ENCODE data around the gene GPR183. TPM values are rescaled to one million over a fixed set of nuclear protein-coding genes. Genes with fewer than 3 reads are reported as not detected.
A peak's percentile ranks its signal among the peaks of the same experiment; 100 is the strongest.

GPR183 gene
- total and polyA plus RNA-seq, 5 experiments from 2014 or later = 8.4 to 35.5 (median 10.4) TPM

DNA sequence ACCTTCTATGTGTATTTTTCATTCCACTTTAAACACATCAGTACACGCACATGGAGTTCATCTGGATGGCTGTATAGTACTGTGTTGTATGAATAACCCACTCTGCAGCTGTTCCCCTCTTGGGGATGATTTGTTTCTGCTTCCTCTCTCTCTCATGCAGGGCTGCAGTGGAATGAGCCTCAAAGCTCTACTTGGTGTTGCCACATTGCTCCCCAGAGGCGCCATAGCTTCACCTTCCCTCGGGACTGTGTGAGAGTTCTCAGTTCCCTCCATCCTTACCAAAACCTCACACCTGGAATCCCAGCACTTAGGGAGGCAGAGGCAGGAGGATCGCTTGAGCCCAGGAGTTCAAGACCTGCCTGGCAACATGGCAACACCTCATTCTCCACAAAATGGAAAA, 28.4 kb upstream of the GPR183 start:
- Mint-ChIP-seq H3K27ac (peak overlapping the region; percentile 35 to 90 (median 80)), H3K4me1 (peaks cover 32 to 77% (median 66%) of the 10 kb centered on the region in 4 donors), H3K4me3 (peak overlapping the region in 1 of 10 donors; percentile 11), H3K27me3 (no peaks in the 10 kb centered on the region), H3K36me3 (peaks cover under 1 to 73% (median 22%) of the 10 kb centered on the region in 3 donors), H3K9me3 (no peaks in the 10 kb centered on the region)
- no peak for DNase-seq
- ATAC-seq = no peak
- POLR2A ChIA-PET = interaction anchor here (0.7 to 1.6 kb wide), 2 partner anchors 49 to 149 kb away, joined by 5 to 9 read pairs; no protein-coding TSS in a partner anchor

- H3K9me3 Mint-ChIP-seq = no peaks in the 10 kb centered on the region
- no peak overlapping the region for H3K4me3 Mint-ChIP-seq
- no peak for DNase-seq
- H3K36me3 Mint-ChIP-seq = peaks cover 0 to 72% (median 22%) of the 10 kb centered on the region in 3 donors
- H3K27me3 Mint-ChIP-seq = no peaks in the 10 kb centered on the region
- H3K4me1 Mint-ChIP-seq = peaks cover 30 to 72% (median 63%) of the 10 kb centered on the region in 4 donors
- no peak for ATAC-seq
- peak overlapping the region in 9 of 10 donors; percentile 12 to 90 (median 69) for H3K27ac Mint-ChIP-seq
- POLR2A ChIA-PET = interaction anchor here (0.6 to 1.6 kb wide), 3 partner anchors 40 to 205 kb away, joined by 3 to 9 read pairs (median 4); no protein-coding TSS in a partner anchor
Measured at GRCh38 chr13:99335087-99335486, 27.9 kb upstream of the GPR183 start.

DNA sequence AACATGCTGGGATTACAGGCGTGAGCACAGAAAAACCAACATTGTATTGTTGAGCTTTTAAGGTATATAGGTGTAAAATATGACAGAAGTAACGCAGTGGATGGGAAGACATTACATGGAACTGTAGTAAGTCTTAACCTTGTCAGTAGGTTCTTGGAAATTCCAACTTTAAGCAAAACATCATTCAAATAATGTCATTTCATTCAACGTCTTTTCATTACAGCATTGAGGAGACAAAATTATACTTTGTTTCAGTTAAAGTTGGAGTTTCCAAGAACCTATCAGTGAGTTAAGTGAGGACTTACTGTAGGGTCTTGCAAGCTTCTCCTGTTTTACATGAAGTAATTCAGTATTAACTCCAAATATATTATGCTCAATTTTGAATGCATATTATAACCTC, 27.0 kb upstream of the GPR183 start:
- POLR2A ChIA-PET = interaction anchor here (0.7 to 1.6 kb wide), 5 partner anchors 11 to 51 kb away, joined by 3 to 9 read pairs (median 4); no protein-coding TSS in a partner anchor
- Mint-ChIP-seq H3K9me3 (no peaks in the 10 kb centered on the region), H3K36me3 (peaks cover 4 to 79% (median 29%) of the 10 kb centered on the region in 3 donors), H3K27me3 (no peaks in the 10 kb centered on the region), H3K27ac (peak overlapping the region in 5 of 10 donors; percentile 27 to 90 (median 48)), H3K4me1 (peaks cover 32 to 64% (median 60%) of the 10 kb centered on the region in 4 donors), H3K4me3 (no peak overlapping the region)
- no peak for ATAC-seq
- no peak for DNase-seq

DNA sequence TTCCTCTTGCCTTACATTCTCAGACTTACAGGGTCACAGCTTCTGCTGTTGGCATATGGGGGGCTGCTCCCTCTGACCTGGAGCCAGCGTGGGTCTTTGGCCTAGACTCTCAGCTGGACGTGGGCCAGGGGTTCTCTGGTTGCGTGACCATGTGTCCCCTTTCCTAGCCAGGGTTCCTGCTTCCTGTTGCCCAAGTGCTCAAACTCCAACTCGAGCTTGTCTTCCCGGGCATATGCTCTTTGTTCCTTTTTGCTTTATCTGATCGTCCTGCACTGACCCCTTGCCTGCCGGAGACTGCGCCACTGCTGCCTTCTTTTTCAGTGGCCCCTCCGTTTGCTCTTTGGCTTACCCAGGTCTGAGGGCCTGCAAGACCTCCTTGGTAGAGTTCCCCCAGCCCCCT, 25.3 kb upstream of the GPR183 start:
- Mint-ChIP-seq H3K9me3 (no peaks in the 10 kb centered on the region), H3K4me3 (peak overlapping the region in 1 of 10 donors; percentile 43), H3K36me3 (peaks cover 4 to 71% (median 29%) of the 10 kb centered on the region in 3 donors), H3K27ac (peak overlapping the region in 8 of 10 donors; percentile 15 to 76 (median 52)), H3K4me1 (peaks cover 22 to 52% (median 49%) of the 10 kb centered on the region in 4 donors), H3K27me3 (no peaks in the 10 kb centered on the region)
- ATAC-seq (no peak), DNase-seq (no peak)
- POLR2A ChIA-PET = no interaction called here

- Mint-ChIP-seq H3K4me3 (no peak overlapping the region), H3K4me1 (peaks cover 23 to 55% (median 51%) of the 10 kb centered on the region in 4 donors), H3K36me3 (peaks cover 4 to 75% (median 32%) of the 10 kb centered on the region in 3 donors), H3K9me3 (no peaks in the 10 kb centered on the region), H3K27ac (peak overlapping the region in 7 of 10 donors; percentile 28 to 70 (median 52)), H3K27me3 (no peaks in the 10 kb centered on the region)
- no peak for ATAC-seq
- no peak for DNase-seq
- POLR2A ChIA-PET = no interaction called here
Measured at GRCh38 chr13:99331881-99332293, 24.7 kb upstream of the GPR183 start.

- POLR2A ChIA-PET = interaction anchor here (0.7 to 1.6 kb wide), 5 partner anchors 9 to 32 kb away, joined by 3 to 4 read pairs (median 3); no protein-coding TSS in a partner anchor
- peaks cover 4 to 70% (median 34%) of the 10 kb centered on the region in 3 donors for H3K36me3 Mint-ChIP-seq
- peaks cover 18 to 55% (median 49%) of the 10 kb centered on the region in 4 donors for H3K4me1 Mint-ChIP-seq
Measured at GRCh38 chr13:99330942-99331341, 23.7 kb upstream of the GPR183 start.

GRCh38 chr13:99329477-99329876, 22.3 kb upstream of the GPR183 start:
- POLR2A ChIA-PET = interaction anchor here (1.0 to 1.5 kb wide), 4 partner anchors 9 to 51 kb away, joined by 3 to 4 read pairs (median 4); no protein-coding TSS in a partner anchor

More at GRCh38 chr13:99330942-99331341, 23.7 kb upstream of the GPR183 start:
- no peaks in the 10 kb centered on the region for H3K27me3 Mint-ChIP-seq
- H3K4me3 Mint-ChIP-seq = no peak overlapping the region
- H3K9me3 Mint-ChIP-seq = no peaks in the 10 kb centered on the region
- H3K27ac Mint-ChIP-seq = peak overlapping the region in 4 of 10 donors; percentile 7 to 28 (median 19)
- no peak for DNase-seq
- ATAC-seq = no peak

DNA sequence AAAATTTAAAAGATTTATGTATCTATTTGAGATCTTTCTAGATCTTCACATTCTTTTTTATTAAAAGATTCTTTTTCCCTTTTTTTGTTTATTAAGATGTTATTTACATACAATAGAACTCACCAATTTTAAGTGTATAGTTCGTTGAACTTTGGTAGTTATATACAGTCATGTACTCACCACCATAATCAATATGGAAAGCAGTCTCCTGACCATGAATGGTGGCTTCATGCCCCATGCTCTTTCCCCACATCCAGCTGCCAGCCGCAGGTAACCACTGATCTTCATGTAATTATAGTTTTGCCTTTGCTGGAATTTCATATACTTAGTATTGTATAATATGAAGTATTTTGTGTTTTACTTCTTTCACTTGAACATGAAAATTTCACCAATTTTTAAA, 20.6 kb upstream of the GPR183 start:
- Mint-ChIP-seq H3K36me3 (peaks cover 10 to 77% (median 38%) of the 10 kb centered on the region in 3 donors), H3K27ac (peak overlapping the region in 2 of 10 donors; percentile 55 to 91), H3K4me1 (peaks cover 25 to 66% (median 55%) of the 10 kb centered on the region in 4 donors), H3K27me3 (no peaks in the 10 kb centered on the region), H3K9me3 (no peaks in the 10 kb centered on the region), H3K4me3 (no peak overlapping the region)
- POLR2A ChIA-PET = interaction anchor here (1.4 kb wide), 1 partner anchor 14 kb away, joined by 3 read pairs; no protein-coding TSS in a partner anchor
- ATAC-seq = no peak
- no peak for DNase-seq

More at GRCh38 chr13:99329477-99329876, 22.3 kb upstream of the GPR183 start:
- Mint-ChIP-seq H3K9me3 (no peaks in the 10 kb centered on the region), H3K4me3 (no peak overlapping the region), H3K27ac (peak overlapping the region in 5 of 10 donors; percentile 10 to 61 (median 44)), H3K4me1 (peaks cover 18 to 54% (median 46%) of the 10 kb centered on the region in 4 donors), H3K27me3 (no peaks in the 10 kb centered on the region), H3K36me3 (peaks cover 10 to 69% (median 40%) of the 10 kb centered on the region in 3 donors)
- ATAC-seq (no peak), DNase-seq (no peak)

DNA sequence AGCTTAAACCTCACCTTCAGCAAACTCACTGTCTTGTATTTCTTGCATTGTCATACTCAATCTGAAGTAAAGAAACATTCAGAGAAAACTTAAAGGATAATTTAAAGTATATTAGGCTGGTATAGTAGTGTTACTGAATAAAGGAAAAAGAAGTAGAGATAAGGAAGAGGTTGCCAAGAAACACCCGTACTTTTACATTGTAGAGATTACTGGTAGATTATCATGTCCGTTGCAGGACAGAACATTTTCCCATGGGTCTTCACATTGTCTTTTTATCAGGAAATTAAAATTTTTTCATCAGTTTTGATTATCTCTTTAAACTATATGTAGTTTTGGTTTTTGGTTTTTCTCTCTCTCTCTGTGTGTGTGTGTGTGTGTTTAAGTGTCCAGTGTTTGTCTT, 19.9 kb upstream of the GPR183 start:
- H3K4me3 Mint-ChIP-seq = no peak overlapping the region
- no peaks in the 10 kb centered on the region for H3K27me3 Mint-ChIP-seq
- H3K9me3 Mint-ChIP-seq = no peaks in the 10 kb centered on the region
- POLR2A ChIA-PET = interaction anchor here (0.5 to 1.1 kb wide), 2 partner anchors 8 to 48 kb away, joined by 3 to 4 read pairs; no protein-coding TSS in a partner anchor
- DNase-seq (no peak), ATAC-seq (no peak)
- peaks cover 10 to 72% (median 36%) of the 10 kb centered on the region in 3 donors for H3K36me3 Mint-ChIP-seq
- peak overlapping the region in 7 of 10 donors; percentile 2 to 91 (median 46) for H3K27ac Mint-ChIP-seq
- peaks cover 28 to 66% (median 56%) of the 10 kb centered on the region in 4 donors for H3K4me1 Mint-ChIP-seq

DNA sequence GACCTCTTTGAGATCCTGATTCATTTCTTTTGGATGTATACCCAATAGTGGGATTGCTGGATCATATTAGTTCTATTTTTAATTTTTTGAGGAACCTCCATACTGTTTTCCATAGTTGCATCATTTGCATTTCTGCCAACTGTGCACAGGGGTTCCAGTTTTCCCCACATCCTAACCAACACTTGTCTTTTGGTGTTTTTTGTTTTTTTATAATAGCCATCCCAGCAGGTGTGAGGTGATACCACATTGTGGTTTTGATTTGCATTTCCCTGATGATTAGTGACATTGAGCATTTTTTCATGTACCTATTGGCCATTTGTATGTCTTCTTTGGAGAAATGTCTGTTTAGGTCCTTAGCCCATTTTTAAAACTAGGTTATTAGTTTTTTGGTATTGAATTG, 18.8 kb upstream of the GPR183 start:
- Mint-ChIP-seq H3K4me3 (no peak overlapping the region), H3K4me1 (peaks cover 27 to 66% (median 56%) of the 10 kb centered on the region in 4 donors), H3K36me3 (peaks cover 10 to 62% (median 33%) of the 10 kb centered on the region in 3 donors), H3K9me3 (no peaks in the 10 kb centered on the region), H3K27ac (peak overlapping the region in 5 of 10 donors; percentile 27 to 91 (median 63)), H3K27me3 (no peaks in the 10 kb centered on the region)
- no peak for ATAC-seq
- POLR2A ChIA-PET = interaction anchor here (1.3 kb wide), 1 partner anchor 36 kb away, joined by 3 read pairs; no protein-coding TSS in a partner anchor
- no peak for DNase-seq

DNA sequence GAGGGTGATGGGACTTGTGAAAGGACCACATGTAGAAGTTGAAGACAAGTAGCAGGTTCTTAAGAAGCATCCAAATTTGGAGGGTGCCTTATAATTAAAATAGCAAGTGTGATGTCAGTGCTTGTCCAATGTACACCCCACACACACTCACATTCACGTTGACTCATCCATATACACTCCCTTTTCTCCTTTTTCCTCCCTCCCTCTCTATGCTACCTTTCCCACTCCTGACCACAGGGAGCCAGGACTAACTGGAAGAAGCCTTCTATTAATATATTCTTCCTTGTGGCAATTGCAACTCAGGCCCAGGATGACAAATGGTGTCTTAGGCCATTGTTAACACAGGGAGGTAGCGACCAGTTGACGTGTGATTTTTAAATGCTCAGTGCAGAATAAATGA, 16.3 kb upstream of the GPR183 start:
- Mint-ChIP-seq H3K4me3 (peak overlapping the region in 5 of 10 donors; percentile 7 to 75 (median 53)), H3K36me3 (peaks cover 11 to 56% (median 23%) of the 10 kb centered on the region in 3 donors)

GRCh38 chr13:99322297-99323103, 15.3 kb upstream of the GPR183 start:
- Mint-ChIP-seq H3K4me1 (peaks cover 31 to 73% (median 61%) of the 10 kb centered on the region in 4 donors), H3K27me3 (no peaks in the 10 kb centered on the region), H3K4me3 (peak overlapping the region; percentile 16 to 75 (median 54)), H3K9me3 (no peaks in the 10 kb centered on the region), H3K27ac (peak overlapping the region; percentile 83 to 96 (median 93)), H3K36me3 (peaks cover 11 to 62% (median 25%) of the 10 kb centered on the region in 3 donors)
- ATAC-seq = peak; percentile 70 to 72
- DNase-seq = peak in 5 of 10 donors; percentile 17 to 42 (median 39)
- POLR2A ChIA-PET = interaction anchor here (0.6 to 2.2 kb wide), 8 partner anchors 8 to 122 kb away, joined by 3 to 9 read pairs (median 4); no protein-coding TSS in a partner anchor

More for the DNA sequence above, 16.3 kb upstream of the GPR183 start:
- Mint-ChIP-seq H3K4me1 (peaks cover 31 to 73% (median 61%) of the 10 kb centered on the region in 4 donors), H3K27me3 (no peaks in the 10 kb centered on the region), H3K9me3 (no peaks in the 10 kb centered on the region), H3K27ac (peak overlapping the region; percentile 83 to 96 (median 93))
- DNase-seq = no peak
- POLR2A ChIA-PET = interaction anchor here (0.7 to 2.0 kb wide), 2 partner anchors 9 to 33 kb away, joined by 4 read pairs; no protein-coding TSS in a partner anchor
- no peak for ATAC-seq
